Sigmoid colon (tissue), 4 donors: ENCODE data around the gene CHTF8.

ENCODE experiments used
- EP300 ChIP-seq, 4 donors: sonication (generic); formaldehyde crosslinking; IDR thresholded peaks; one replicate each; pipeline ENCODE4 v1.6.1; 2017; ENCODE audit warnings: antibody characterized with exemption in 4 of 4
- POLR2A ChIP-seq, 2 donors: fragments of 450-650 bp; IDR thresholded peaks; one replicate each; pipeline ENCODE4 v1.6.1; 2016; ENCODE audit warnings: antibody characterized with exemption in 2 of 2, mild to moderate bottlenecking in 2 of 2, moderate library complexity in 2 of 2
- POLR2AphosphoS5 ChIP-seq, 4 donors: sonication (generic); formaldehyde crosslinking; IDR thresholded peaks; one replicate each; pipeline ENCODE4 v1.6.1; 2017; ENCODE audit warnings: antibody characterized with exemption in 4 of 4
- TF ChIP-seq, protein P1 (sequence below), 4 experiments: fragments of 450-650 bp in 3 of 4; fragments of 200-600 bp in 1 of 4; IDR thresholded peaks; one replicate each; pipeline ENCODE4 v1.5.1; 2016 to 2019; ENCODE audit warnings: antibody characterized with exemption in 4 of 4, mild to moderate bottlenecking in 3 of 4, moderate library complexity in 2 of 4

DNA sequence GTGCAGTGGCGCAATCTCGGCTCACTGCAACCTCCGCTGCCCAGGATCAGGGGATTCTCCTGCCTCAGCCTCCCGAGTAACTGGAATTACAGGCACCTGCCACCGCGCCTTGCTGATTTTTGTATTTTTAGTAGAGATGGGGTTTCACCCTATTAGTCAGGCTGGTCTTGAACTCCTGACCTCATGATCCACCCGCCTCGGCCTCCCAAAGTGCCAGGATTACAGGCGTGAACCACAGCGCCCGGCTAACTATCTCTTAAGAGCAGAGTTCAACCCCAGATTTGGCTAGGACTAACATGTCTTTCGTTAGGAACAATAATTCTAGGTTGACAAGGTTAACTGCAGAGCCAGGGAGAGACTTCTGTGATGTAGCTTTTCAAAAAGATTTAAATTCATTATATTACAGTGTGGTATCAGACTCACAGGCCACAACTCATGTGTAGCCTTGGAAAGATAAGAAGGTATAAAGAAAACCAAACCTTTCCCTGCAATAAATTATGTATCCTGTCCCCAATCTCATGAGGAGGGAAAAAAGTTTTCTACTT is 4.3 kb downstream of the CHTF8 start:
- TF ChIP-seq, protein P1, sequence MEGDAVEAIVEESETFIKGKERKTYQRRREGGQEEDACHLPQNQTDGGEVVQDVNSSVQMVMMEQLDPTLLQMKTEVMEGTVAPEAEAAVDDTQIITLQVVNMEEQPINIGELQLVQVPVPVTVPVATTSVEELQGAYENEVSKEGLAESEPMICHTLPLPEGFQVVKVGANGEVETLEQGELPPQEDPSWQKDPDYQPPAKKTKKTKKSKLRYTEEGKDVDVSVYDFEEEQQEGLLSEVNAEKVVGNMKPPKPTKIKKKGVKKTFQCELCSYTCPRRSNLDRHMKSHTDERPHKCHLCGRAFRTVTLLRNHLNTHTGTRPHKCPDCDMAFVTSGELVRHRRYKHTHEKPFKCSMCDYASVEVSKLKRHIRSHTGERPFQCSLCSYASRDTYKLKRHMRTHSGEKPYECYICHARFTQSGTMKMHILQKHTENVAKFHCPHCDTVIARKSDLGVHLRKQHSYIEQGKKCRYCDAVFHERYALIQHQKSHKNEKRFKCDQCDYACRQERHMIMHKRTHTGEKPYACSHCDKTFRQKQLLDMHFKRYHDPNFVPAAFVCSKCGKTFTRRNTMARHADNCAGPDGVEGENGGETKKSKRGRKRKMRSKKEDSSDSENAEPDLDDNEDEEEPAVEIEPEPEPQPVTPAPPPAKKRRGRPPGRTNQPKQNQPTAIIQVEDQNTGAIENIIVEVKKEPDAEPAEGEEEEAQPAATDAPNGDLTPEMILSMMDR (IDR thresholded peaks at IDR 0.05) = no peak
- TF ChIP-seq POLR2A (IDR thresholded peaks at IDR 0.05) (no peak), POLR2AphosphoS5 (IDR thresholded peaks at IDR 0.05) (no peak), EP300 (IDR thresholded peaks at IDR 0.05) (no peak)
